Spinal cord (tissue), 10 donors: Measurements from ENCODE around the gene MARCHF2. TPM values are rescaled to one million over a fixed set of nuclear protein-coding genes. Genes with fewer than 3 reads are reported as not detected.
"Not testable (repeated sequence)": the region's sequence is repeated elsewhere in the genome, so short reads cannot be mapped to it uniquely, and the experiment has no call there.

Source experiments
- DNase-seq, 6 donors: peaks; one replicate each; pipeline versions ENCODE4 v3.0.0 to v3.0.0-alpha.2; 2013 to 2015; ENCODE audit warnings: low spot score in 6 of 6, low read depth in 4 of 6
- H3K27ac ChIP-seq: one replicate; pipeline ENCODE4 v1.5.1; 2013; ENCODE audit warnings: low read depth, low read length, control low read depth
- H3K27me3 ChIP-seq: one replicate; pipeline ENCODE4 v1.6.1; 2013; ENCODE audit warnings: low read length; ENCODE audit not compliant: control insufficient read depth, insufficient read depth
- H3K36me3 ChIP-seq: one replicate; pipeline ENCODE4 v1.6.1; 2013; ENCODE audit warnings: low read length; ENCODE audit not compliant: control insufficient read depth, insufficient read depth
- H3K4me1 ChIP-seq: one replicate; pipeline ENCODE4 v1.6.1; 2013; ENCODE audit warnings: low read length; ENCODE audit not compliant: control insufficient read depth, insufficient read depth
- H3K4me3 ChIP-seq: one replicate; pipeline ENCODE4 v1.5.1; 2013; ENCODE audit warnings: low read depth, low read length, control low read depth
- H3K9me3 ChIP-seq: one replicate; pipeline ENCODE4 v1.6.1; 2013; ENCODE audit warnings: low read length; ENCODE audit not compliant: control insufficient read depth, insufficient read depth
- WGBS: methylation state at CpG from one replicate; pipeline ENCODE4 v1.1.5; 2013; ENCODE audit warnings: missing lambda C conversion rate; ENCODE audit not compliant: insufficient coverage; 5-methylcytosine and 5-hydroxymethylcytosine counted together
- polyA plus RNA-seq, 2 donors: library from polyadenylated mRNA; unstranded; fragments of 120-200 nt; gene quantifications; one replicate each; pipeline ENCODE4 v1.2.1, GENCODE V29; 2013; ENCODE audit not compliant: insufficient read length in 2 of 2
- total RNA-seq, 2 donors: library from RNA; depleted of rRNA in 1 of 2; stranded (reverse); fragments of 120-200 nt in 1 of 2; fragments of >200 nt in 1 of 2; gene quantifications; one replicate each; pipeline versions ENCODE4 v1.2.3 to v1.2.4, GENCODE V29; 2013 to 2014
- donor health status: healthy.

MARCHF2 gene
- total and polyA plus RNA-seq, 4 donors: 44.1 to 61.7 (median 57.5) TPM

GRCh38 chr19:8373867-8374813 lies 39.0 kb upstream of the MARCHF2 start:
- no peak for DNase-seq
- no peak overlapping the region for H3K27ac ChIP-seq
- WGBS: 93% methylated on average over 22 of the region's 26 CpGs
- peaks cover 31% of the 10 kb centered on the region for H3K36me3 ChIP-seq
- peaks cover 4% of the 10 kb centered on the region for H3K4me1 ChIP-seq
- no peaks in the 10 kb centered on the region for H3K9me3 ChIP-seq
- no peaks in the 10 kb centered on the region for H3K27me3 ChIP-seq
- no peak overlapping the region for H3K4me3 ChIP-seq

- not testable (repeated sequence) for DNase-seq
These were observed 37.3 kb upstream of the MARCHF2 start for GRCh38 chr19:8375766-8376165.

GRCh38 chr19:8376373-8376974 lies 36.6 kb upstream of the MARCHF2 start:
- H3K9me3 ChIP-seq, H3K27me3 ChIP-seq, H3K4me1 ChIP-seq, H3K27ac ChIP-seq, H3K4me3 ChIP-seq, DNase-seq: not testable (repeated sequence)
- 71% methylated on average over 7 of the region's 10 CpGs for WGBS
- peaks cover 26% of the 10 kb centered on the region for H3K36me3 ChIP-seq

More at GRCh38 chr19:8375766-8376165, 37.3 kb upstream of the MARCHF2 start:
- peaks cover 31% of the 10 kb centered on the region for H3K36me3 ChIP-seq
- H3K9me3 ChIP-seq, H3K4me1 ChIP-seq, H3K4me3 ChIP-seq, H3K27ac ChIP-seq, H3K27me3 ChIP-seq: not testable (repeated sequence)
- 96% methylated on average over 26 of the region's 32 CpGs for WGBS

- no peaks in the 10 kb centered on the region for H3K27me3 ChIP-seq
- WGBS: no CpG with 5 or more reads among the region's 1 CpG
- H3K4me3 ChIP-seq: no peak overlapping the region
- H3K27ac ChIP-seq: no peak overlapping the region
- H3K4me1 ChIP-seq: no peaks in the 10 kb centered on the region
- peaks cover 23% of the 10 kb centered on the region for H3K36me3 ChIP-seq
- DNase-seq: no peak
- no peaks in the 10 kb centered on the region for H3K9me3 ChIP-seq
These were observed 35.5 kb upstream of the MARCHF2 start for GRCh38 chr19:8377598-8377997.

GRCh38 chr19:8379156-8379891 lies 33.8 kb upstream of the MARCHF2 start:
- WGBS: 99% methylated on average over 12 of the region's 13 CpGs
- not testable (repeated sequence) for H3K4me3 ChIP-seq, H3K27ac ChIP-seq, H3K4me1 ChIP-seq, H3K9me3 ChIP-seq, DNase-seq, H3K27me3 ChIP-seq
- H3K36me3 ChIP-seq: peaks cover 14% of the 10 kb centered on the region

DNA sequence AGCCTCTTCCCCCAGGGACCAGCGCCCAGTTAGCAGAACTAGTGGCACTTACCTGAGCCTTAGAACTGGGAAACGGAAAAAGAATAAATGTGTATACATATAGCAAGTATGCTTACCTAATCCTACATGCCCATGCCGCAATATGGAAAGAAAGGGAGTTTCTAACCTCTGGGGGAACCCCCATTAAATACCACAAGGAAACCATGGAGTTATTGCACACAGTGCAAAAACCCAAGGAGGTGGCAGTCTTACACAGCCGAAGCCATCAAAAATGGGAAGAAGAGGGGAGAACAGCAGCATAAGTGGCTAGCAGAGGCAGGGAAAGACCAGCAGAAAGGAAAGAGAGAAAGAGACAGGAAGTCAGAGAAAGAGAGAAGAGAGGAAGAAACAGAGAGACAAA lies 28.5 kb upstream of the MARCHF2 start:
- H3K9me3 ChIP-seq, H3K4me1 ChIP-seq, DNase-seq, H3K27me3 ChIP-seq, H3K27ac ChIP-seq, H3K36me3 ChIP-seq, H3K4me3 ChIP-seq: not testable (repeated sequence)
- 100% methylated on average over 1 of the region's 4 CpGs for WGBS

- not testable (repeated sequence) for H3K9me3 ChIP-seq, DNase-seq, H3K4me3 ChIP-seq, H3K36me3 ChIP-seq, H3K27ac ChIP-seq, H3K27me3 ChIP-seq, H3K4me1 ChIP-seq
- WGBS: no CpG with 5 or more reads among the region's 2 CpGs
These were observed 28.0 kb upstream of the MARCHF2 start for GRCh38 chr19:8385103-8385502.

DNA sequence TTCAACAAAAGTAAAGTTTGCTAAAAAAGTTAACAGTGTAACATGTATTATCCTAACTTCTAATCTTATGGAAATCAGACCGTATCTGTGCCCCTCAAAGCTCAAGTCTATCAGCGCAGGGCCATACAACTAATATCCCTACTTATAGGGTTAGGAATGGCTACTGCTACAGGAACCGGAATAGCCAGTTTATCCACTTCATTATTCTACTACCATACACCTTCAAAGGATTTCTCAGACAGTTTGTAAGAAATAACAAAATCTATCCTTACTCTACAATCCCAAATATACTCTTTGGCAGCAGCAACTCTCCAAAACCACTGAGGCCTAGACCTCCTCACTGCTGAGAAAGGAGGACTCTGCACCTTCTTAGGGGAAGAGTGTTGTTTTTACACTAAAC lies 27.5 kb upstream of the MARCHF2 start:
- H3K4me1 ChIP-seq, H3K27me3 ChIP-seq, H3K4me3 ChIP-seq, H3K36me3 ChIP-seq, DNase-seq, H3K27ac ChIP-seq, H3K9me3 ChIP-seq: not testable (repeated sequence)
- WGBS: 100% methylated on average over 1 of the region's 3 CpGs

- not testable (repeated sequence) for H3K36me3 ChIP-seq, H3K27ac ChIP-seq, H3K9me3 ChIP-seq, H3K27me3 ChIP-seq, H3K4me3 ChIP-seq, DNase-seq
- H3K4me1 ChIP-seq: peaks cover 16% of the 10 kb centered on the region
- WGBS: 92% methylated on average over 6 of the region's 9 CpGs
These were observed 26.7 kb upstream of the MARCHF2 start for GRCh38 chr19:8386419-8386818.
